CD4-positive, alpha-beta T cell treated with Interleukin-15 for 4 hours (primary cell): ENCODE data around the gene ADAT1.

Experiments
- DNase-seq: peaks from one replicate; pipeline ENCODE4 v3.0.0-alpha.2; 2020; ENCODE audit warnings: low spot score

Gene ADAT1

GRCh38 chr16:75576384-75576811 is 46.7 kb downstream of the ADAT1 start:
- no peak for DNase-seq

- DNase-seq = no peak
Measured at GRCh38 chr16:75575958-75576357, 47.1 kb downstream of the ADAT1 start.

- no peak for DNase-seq
Measured at GRCh38 chr16:75573955-75574354, 49.1 kb downstream of the ADAT1 start.

GRCh38 chr16:75572864-75573542 is 50.1 kb downstream of the ADAT1 start:
- no peak for DNase-seq

GRCh38 chr16:75570396-75571065 is 52.5 kb downstream of the ADAT1 start:
- no peak for DNase-seq

GRCh38 chr16:75567911-75568310 is 55.2 kb downstream of the ADAT1 start:
- DNase-seq = no peak

- no peak for DNase-seq
Measured at GRCh38 chr16:75566758-75567255, 56.3 kb downstream of the ADAT1 start.

GRCh38 chr16:75566040-75566757 is 56.9 kb downstream of the ADAT1 start, which contains the start of gene GABARAPL2:
GABARAPL2 (plus strand) TSS chr16:75566379; CDS start chr16:75566487, 108 bp downstream.
- peak; percentile 88 for DNase-seq

- DNase-seq = no peak
Measured at GRCh38 chr16:75565640-75566039, 57.4 kb downstream of the ADAT1 start.

- no peak for DNase-seq
Measured at GRCh38 chr16:75559564-75560372, 63.3 kb downstream of the ADAT1 start.

- DNase-seq = no peak
Measured at GRCh38 chr16:75558846-75559401, 64.2 kb downstream of the ADAT1 start.

- no peak for DNase-seq
Measured at GRCh38 chr16:75556431-75556950, 66.6 kb downstream of the ADAT1 start.

GRCh38 chr16:75555707-75556430 is 67.2 kb downstream of the ADAT1 start, which contains the start of gene TMEM231:
TMEM231 (minus strand) TSS chr16:75556252; CDS start chr16:75556209, 43 bp downstream.
- peak; percentile 97 for DNase-seq

GRCh38 chr16:75555213-75555706 is 67.8 kb downstream of the ADAT1 start:
- DNase-seq = no peak

GRCh38 chr16:75552951-75553350 is 70.1 kb downstream of the ADAT1 start:
- DNase-seq = no peak

- DNase-seq = peak; percentile 45
Measured at GRCh38 chr16:75550211-75550662, 72.8 kb downstream of the ADAT1 start.
